ENCODE measurements around the gene TAF9.

- TF ChIP-seq GATA2 (IDR thresholded peaks at IDR 0.05; ENCODE audit: low read depth, low read length) (no peak), GATA3 (IDR thresholded peaks at IDR 0.05; ENCODE audit: low read depth, low read length) (no peak)
These were observed 8.9 kb downstream of the TAF9 start for GRCh38 chr5:69360442-69360841.

Measured in SH-SY5Y (cell line).